Astrocyte of the cerebellum (primary cell): ENCODE results near the gene KCNJ6.

Experiments
- DNase-seq: peaks from one replicate; pipeline ENCODE4 v3.0.0-alpha.2; 2011; ENCODE audit warnings: low read depth
- H3K4me3 ChIP-seq: 2 replicates; pipeline ENCODE4 v1.5.1; 2011; ENCODE audit warnings: mild to moderate bottlenecking, low read depth, low read length, moderate library complexity
- in situ Hi-C: cut with HindIII; loops from 2 replicates; pipeline ENCODE4 v1.10.0; 2017; ENCODE audit warnings: low sequenced_read_pairs
- TF ChIP-seq, protein P1 (sequence below): IDR thresholded peaks from 2 replicates; pipeline ENCODE4 v1.5.1; 2012; ENCODE audit warnings: low read length, low read depth, moderate library complexity, mild to moderate bottlenecking; ENCODE audit errors: missing control alignments

The KCNJ6 gene

DNA sequence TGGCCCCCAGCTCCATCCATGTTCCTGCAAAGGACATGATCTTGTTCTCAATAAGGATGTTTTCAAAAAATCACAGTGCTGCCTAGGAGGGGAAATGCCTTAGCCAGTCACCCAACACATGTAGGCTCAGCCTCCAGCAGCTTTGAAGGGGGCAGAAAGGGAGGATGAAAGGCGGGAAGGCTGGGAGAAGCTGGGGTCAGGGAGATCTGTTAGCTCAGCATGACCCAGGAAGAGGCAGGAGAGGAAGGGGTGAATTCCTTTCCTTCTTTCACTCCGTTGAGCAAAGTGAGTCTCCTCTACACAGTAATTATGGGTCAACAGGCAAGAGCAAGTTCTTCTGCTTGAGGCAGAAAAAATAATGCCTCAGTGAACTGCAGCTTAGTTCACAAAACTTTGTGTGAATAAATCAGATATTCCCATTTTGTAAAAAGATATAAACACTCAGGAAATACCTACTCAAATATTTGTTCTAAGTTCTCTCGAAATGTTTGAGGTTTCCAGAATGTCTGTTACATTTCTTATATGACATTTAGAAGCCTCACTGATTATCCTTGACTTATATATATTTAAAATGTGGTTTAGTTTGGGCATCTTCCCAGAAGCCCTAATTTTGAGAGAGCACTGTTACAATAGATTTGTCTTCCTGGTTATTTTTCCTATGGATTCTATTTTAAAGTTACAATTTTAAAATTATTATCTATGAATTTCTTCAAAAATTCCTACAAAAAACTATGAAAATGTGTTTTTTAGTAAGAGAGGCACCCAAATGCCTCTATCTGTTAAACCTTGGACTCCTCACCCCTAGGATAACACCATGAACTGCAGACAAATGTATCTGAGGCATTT is 116.8 kb downstream of the KCNJ6 start:
- TF ChIP-seq, protein P1, sequence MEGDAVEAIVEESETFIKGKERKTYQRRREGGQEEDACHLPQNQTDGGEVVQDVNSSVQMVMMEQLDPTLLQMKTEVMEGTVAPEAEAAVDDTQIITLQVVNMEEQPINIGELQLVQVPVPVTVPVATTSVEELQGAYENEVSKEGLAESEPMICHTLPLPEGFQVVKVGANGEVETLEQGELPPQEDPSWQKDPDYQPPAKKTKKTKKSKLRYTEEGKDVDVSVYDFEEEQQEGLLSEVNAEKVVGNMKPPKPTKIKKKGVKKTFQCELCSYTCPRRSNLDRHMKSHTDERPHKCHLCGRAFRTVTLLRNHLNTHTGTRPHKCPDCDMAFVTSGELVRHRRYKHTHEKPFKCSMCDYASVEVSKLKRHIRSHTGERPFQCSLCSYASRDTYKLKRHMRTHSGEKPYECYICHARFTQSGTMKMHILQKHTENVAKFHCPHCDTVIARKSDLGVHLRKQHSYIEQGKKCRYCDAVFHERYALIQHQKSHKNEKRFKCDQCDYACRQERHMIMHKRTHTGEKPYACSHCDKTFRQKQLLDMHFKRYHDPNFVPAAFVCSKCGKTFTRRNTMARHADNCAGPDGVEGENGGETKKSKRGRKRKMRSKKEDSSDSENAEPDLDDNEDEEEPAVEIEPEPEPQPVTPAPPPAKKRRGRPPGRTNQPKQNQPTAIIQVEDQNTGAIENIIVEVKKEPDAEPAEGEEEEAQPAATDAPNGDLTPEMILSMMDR: no peak
- no peak for DNase-seq
- in situ Hi-C loops: loop anchor here (5.0 kb wide), 1 partner anchor 48 kb away; no protein-coding TSS in a partner anchor
- H3K4me3 ChIP-seq: no peak overlapping the region

GRCh38 chr21:37797403-37797802 is 118.9 kb downstream of the KCNJ6 start:
- no peak overlapping the region for H3K4me3 ChIP-seq
- TF ChIP-seq, protein P1: no peak
- in situ Hi-C loops: no loop called here
- DNase-seq: no peak

DNA sequence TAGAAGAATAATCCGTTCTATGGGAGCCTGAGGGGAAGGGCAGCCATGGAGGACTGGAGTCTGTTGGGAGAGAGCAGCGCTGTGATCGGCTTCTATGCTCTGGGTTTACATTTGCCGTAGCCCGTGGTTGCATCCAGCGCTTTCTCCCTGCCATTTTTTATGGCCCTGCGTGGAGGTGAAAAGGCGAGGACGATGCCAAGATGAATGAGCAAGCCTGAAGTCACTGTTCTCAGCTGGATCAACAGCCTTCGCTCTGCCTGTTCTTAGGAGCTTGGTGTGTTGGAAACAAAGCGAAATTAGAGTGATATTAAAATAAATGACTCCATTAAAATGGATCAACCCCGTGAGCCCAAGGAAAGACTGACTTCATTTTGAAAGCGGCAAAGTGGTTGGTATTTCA is 120.2 kb downstream of the KCNJ6 start:
- DNase-seq: no peak
- TF ChIP-seq, protein P1: no peak
- H3K4me3 ChIP-seq: no peak overlapping the region
- in situ Hi-C loops: no loop called here

DNA sequence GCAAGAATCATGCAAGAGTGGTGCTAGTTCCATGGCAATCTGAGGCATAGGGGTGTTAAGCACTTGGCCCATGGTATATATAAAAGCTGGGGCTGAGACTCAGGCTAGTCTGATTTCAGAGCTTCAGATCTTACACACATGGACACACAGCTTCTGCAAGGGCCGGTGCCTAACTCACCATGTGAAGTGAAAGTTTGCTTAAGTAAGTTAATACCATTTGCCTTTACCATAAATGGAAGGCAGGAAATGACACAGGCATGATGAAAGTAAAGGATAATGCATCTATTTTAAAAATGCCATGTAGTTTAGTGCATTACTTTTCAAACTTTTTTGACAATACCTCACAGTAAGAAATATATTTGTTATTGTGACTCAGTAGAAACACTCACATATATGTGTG is 122.6 kb downstream of the KCNJ6 start:
- TF ChIP-seq, protein P1: no peak
- DNase-seq: no peak
- in situ Hi-C loops: no loop called here
- no peak overlapping the region for H3K4me3 ChIP-seq

DNA sequence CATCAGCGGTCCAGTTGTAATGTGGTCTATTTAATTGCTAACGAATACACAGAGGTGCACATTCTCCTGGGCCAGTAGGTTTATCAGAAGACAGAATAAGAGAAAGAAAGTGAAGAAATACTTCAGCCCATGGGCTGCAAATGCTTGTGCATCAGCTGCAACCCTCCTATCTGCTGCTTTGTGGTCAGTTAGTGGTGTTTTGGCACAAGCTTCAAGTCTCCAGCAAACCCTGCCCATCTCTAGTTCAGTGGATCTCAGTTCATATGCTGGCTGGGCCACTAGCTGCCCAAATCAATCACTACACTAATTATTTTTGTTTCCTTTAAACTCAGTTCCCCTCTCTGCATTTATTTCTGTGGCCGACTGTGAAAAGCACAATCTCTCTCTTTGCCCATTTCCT is 124.2 kb downstream of the KCNJ6 start:
- TF ChIP-seq, protein P1: no peak
- peak; percentile 6 for DNase-seq
- in situ Hi-C loops: no loop called here
- H3K4me3 ChIP-seq: no peak overlapping the region

- H3K4me3 ChIP-seq: no peak overlapping the region
- DNase-seq: no peak
- TF ChIP-seq, protein P1: no peak
- in situ Hi-C loops: no loop called here
Observed at GRCh38 chr21:37790905-37791304, 125.4 kb downstream of the KCNJ6 start.
